Sigmoid colon (tissue), 3 donors: ENCODE data around the gene LOC128125822.

Experiments
- POLR2A ChIP-seq, 2 donors: fragments of 450-650 bp; IDR thresholded peaks; one replicate each; pipeline ENCODE4 v1.6.1; 2016; ENCODE audit warnings: antibody characterized with exemption in 2 of 2, mild to moderate bottlenecking in 2 of 2, moderate library complexity in 2 of 2
- TF ChIP-seq, protein P1 (sequence below), 4 experiments: fragments of 450-650 bp in 3 of 4; fragments of 200-600 bp in 1 of 4; IDR thresholded peaks; one replicate each; pipeline ENCODE4 v1.5.1; 2016 to 2019; ENCODE audit warnings: antibody characterized with exemption in 4 of 4, mild to moderate bottlenecking in 3 of 4, moderate library complexity in 2 of 4

DNA sequence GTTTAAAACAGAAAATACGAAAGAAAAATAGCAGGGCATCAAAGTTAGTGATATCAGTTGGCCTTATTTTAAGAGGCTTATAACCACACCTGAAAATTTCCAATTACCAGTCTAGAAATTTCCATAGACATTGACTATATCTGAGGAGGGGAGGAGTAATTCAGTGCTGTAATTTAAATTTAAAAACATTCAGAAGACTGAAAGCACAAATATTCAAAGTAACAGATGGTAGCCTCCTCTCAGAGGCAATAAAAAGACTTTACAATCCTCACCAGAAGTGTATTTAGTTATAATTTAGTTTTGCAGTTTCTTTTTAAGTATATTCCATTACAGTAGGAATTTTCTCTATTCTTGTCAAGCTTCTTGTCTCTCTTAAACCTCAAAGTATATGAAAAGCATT lies 18.4 kb upstream of the LOC128125822 start:
- TF ChIP-seq POLR2A (IDR thresholded peaks at IDR 0.05) = no peak
- TF ChIP-seq, protein P1, sequence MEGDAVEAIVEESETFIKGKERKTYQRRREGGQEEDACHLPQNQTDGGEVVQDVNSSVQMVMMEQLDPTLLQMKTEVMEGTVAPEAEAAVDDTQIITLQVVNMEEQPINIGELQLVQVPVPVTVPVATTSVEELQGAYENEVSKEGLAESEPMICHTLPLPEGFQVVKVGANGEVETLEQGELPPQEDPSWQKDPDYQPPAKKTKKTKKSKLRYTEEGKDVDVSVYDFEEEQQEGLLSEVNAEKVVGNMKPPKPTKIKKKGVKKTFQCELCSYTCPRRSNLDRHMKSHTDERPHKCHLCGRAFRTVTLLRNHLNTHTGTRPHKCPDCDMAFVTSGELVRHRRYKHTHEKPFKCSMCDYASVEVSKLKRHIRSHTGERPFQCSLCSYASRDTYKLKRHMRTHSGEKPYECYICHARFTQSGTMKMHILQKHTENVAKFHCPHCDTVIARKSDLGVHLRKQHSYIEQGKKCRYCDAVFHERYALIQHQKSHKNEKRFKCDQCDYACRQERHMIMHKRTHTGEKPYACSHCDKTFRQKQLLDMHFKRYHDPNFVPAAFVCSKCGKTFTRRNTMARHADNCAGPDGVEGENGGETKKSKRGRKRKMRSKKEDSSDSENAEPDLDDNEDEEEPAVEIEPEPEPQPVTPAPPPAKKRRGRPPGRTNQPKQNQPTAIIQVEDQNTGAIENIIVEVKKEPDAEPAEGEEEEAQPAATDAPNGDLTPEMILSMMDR (IDR thresholded peaks at IDR 0.05) = no peak
